GM03348 (cell line): ENCODE results near the gene TBC1D10A.

Source experiments
- DNase-seq: peaks from one replicate; pipeline ENCODE4 v3.0.0; 2012; ENCODE audit warnings: low spot score

The TBC1D10A gene

GRCh38 chr22:30245985-30246813 is 80.5 kb downstream of the TBC1D10A start, which contains the start of gene LIF:
LIF (minus strand) TSS chr22:30246759; CDS start chr22:30246695, 64 bp downstream.
- peak; percentile 74 for DNase-seq

- no peak for DNase-seq
These were observed 81.4 kb downstream of the TBC1D10A start for GRCh38 chr22:30245181-30245984.

- DNase-seq, result no peak
These were observed 82.1 kb downstream of the TBC1D10A start for GRCh38 chr22:30244641-30245040.

- DNase-seq, result no peak
These were observed 82.7 kb downstream of the TBC1D10A start for GRCh38 chr22:30244066-30244465.

- no peak for DNase-seq
These were observed 83.1 kb downstream of the TBC1D10A start for GRCh38 chr22:30243661-30244060.
